ENCODE results near the gene LIPA.

GRCh38 chr10:89278034-89278535, 26.5 kb upstream of the LIPA start:
- TF ChIP-seq EP300 (IDR thresholded peaks at IDR 0.05) (peak in 2 of 4 donors; percentile 18 to 59), POLR2AphosphoS5 (IDR thresholded peaks at IDR 0.05) (peak; percentile 16 to 79 (median 50)), POLR2A (IDR thresholded peaks at IDR 0.05) (no peak)
- TF ChIP-seq, protein P1, sequence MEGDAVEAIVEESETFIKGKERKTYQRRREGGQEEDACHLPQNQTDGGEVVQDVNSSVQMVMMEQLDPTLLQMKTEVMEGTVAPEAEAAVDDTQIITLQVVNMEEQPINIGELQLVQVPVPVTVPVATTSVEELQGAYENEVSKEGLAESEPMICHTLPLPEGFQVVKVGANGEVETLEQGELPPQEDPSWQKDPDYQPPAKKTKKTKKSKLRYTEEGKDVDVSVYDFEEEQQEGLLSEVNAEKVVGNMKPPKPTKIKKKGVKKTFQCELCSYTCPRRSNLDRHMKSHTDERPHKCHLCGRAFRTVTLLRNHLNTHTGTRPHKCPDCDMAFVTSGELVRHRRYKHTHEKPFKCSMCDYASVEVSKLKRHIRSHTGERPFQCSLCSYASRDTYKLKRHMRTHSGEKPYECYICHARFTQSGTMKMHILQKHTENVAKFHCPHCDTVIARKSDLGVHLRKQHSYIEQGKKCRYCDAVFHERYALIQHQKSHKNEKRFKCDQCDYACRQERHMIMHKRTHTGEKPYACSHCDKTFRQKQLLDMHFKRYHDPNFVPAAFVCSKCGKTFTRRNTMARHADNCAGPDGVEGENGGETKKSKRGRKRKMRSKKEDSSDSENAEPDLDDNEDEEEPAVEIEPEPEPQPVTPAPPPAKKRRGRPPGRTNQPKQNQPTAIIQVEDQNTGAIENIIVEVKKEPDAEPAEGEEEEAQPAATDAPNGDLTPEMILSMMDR (IDR thresholded peaks at IDR 0.05) = no peak
